ENCODE measurements around the gene CTRL.

GRCh38 chr16:67953641-67954375 lies 22.1 kb upstream of the CTRL start:
- TF ChIP-seq, protein P1, sequence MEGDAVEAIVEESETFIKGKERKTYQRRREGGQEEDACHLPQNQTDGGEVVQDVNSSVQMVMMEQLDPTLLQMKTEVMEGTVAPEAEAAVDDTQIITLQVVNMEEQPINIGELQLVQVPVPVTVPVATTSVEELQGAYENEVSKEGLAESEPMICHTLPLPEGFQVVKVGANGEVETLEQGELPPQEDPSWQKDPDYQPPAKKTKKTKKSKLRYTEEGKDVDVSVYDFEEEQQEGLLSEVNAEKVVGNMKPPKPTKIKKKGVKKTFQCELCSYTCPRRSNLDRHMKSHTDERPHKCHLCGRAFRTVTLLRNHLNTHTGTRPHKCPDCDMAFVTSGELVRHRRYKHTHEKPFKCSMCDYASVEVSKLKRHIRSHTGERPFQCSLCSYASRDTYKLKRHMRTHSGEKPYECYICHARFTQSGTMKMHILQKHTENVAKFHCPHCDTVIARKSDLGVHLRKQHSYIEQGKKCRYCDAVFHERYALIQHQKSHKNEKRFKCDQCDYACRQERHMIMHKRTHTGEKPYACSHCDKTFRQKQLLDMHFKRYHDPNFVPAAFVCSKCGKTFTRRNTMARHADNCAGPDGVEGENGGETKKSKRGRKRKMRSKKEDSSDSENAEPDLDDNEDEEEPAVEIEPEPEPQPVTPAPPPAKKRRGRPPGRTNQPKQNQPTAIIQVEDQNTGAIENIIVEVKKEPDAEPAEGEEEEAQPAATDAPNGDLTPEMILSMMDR (IDR thresholded peaks at IDR 0.05) = no peak
- TF ChIP-seq POLR2A (IDR thresholded peaks at IDR 0.05) = no peak
- TF ChIP-seq EP300 (IDR thresholded peaks at IDR 0.05) = no peak
